SU-DHL-6 (cell line): ENCODE measurements around the gene PHTF2.
"Not testable (repeated sequence)": the region's sequence is repeated elsewhere in the genome, so short reads cannot be mapped to it uniquely, and the experiment has no call there.

Source experiments
- H2AFZ ChIP-seq: fragments of 200-600 bp; sonication (generic); 2 replicates; pipeline ENCODE4 v1.6.1; 2014; ENCODE audit warnings: low read depth, mild to moderate bottlenecking, moderate library complexity, mixed read lengths, antibody characterized with exemption, low read length; ENCODE audit not compliant: severe bottlenecking
- H3F3A ChIP-seq: fragments of 200-600 bp; shearing (Covaris generic); 2 replicates; pipeline ENCODE4 v1.6.0; 2016; ENCODE audit warnings: antibody characterized with exemption, mild to moderate bottlenecking; ENCODE audit not compliant: insufficient read depth
- H3K27ac ChIP-seq: fragments of 200-600 bp; sonication (generic); 2 replicates; pipeline ENCODE4 v1.5.1; 2016; ENCODE audit warnings: low read depth, mild to moderate bottlenecking, low read length, moderate library complexity, mixed read lengths
- H3K27me3 ChIP-seq: fragments of 200-600 bp; sonication (generic), shearing (Covaris generic); 2 replicates; pipeline ENCODE4 v1.6.0; 2014; ENCODE audit warnings: mild to moderate bottlenecking, low read length
- H3K36me3 ChIP-seq: fragments of 200-600 bp; sonication (generic); 2 replicates; pipeline ENCODE4 v1.6.1; 2014; ENCODE audit warnings: mild to moderate bottlenecking, low read length, mixed read lengths
- H3K4me2 ChIP-seq: fragments of 300-600, 200-600 bp; shearing (Covaris generic), sonication (generic); 2 replicates; pipeline ENCODE4 v1.6.0; 2014; ENCODE audit warnings: low read length, low read depth, mild to moderate bottlenecking; ENCODE audit not compliant: poor library complexity, severe bottlenecking
- H3K4me3 ChIP-seq: fragments of 200-600 bp; sonication (generic); 2 replicates; pipeline ENCODE4 v1.5.1; 2014; ENCODE audit warnings: antibody characterized with exemption, low read length, mild to moderate bottlenecking, mixed read lengths; ENCODE audit not compliant: insufficient read depth, poor library complexity, severe bottlenecking
- H3K79me2 ChIP-seq: fragments of 200-600 bp; sonication (generic); 2 replicates; pipeline ENCODE4 v1.6.1; 2014; ENCODE audit warnings: mild to moderate bottlenecking, low read length, moderate library complexity; ENCODE audit not compliant: insufficient read depth
- H3K9ac ChIP-seq: fragments of 200-600 bp; sonication (generic); 2 replicates; pipeline ENCODE4 v1.7.0; 2014; ENCODE audit warnings: mild to moderate bottlenecking, low read length
- H3K9me2 ChIP-seq: fragments of 200-600 bp; sonication (generic); replicated peaks from 2 replicates; pipeline ENCODE4 v1.6.1; 2014; ENCODE audit warnings: low read length; ENCODE audit not compliant: insufficient read depth
- H3K9me3 ChIP-seq: fragments of 200-600 bp; sonication (generic); 2 replicates; pipeline ENCODE4 v1.6.1; 2014; ENCODE audit warnings: low read length, mixed read lengths; ENCODE audit not compliant: insufficient read depth
- H4K20me1 ChIP-seq: fragments of 200-600 bp; sonication (generic); 2 replicates; pipeline ENCODE4 v1.6.1; 2014; ENCODE audit warnings: low read depth, mild to moderate bottlenecking, antibody characterized with exemption, low read length, moderate library complexity, mixed read lengths
- CTCF ChIP-seq: fragments of 200-600 bp; sonication (generic); IDR thresholded peaks from one replicate; pipeline ENCODE4 v1.5.1; 2017; ENCODE audit warnings: antibody characterized with exemption, mild to moderate bottlenecking, low read length, moderate library complexity; ENCODE audit not compliant: insufficient read depth, poor library complexity, severe bottlenecking
- EZH2phosphoT487 ChIP-seq: fragments of 200-600 bp; sonication (generic), shearing (Covaris generic); conservative IDR thresholded peaks from 2 replicates; pipeline ENCODE4 v1.6.1; 2018; ENCODE audit warnings: mild to moderate bottlenecking, antibody characterized with exemption, low read length, moderate library complexity, mixed read lengths

PHTF2 gene

GRCh38 chr7:77991656-77992055, 193.1 kb downstream of the PHTF2 start:
- no peaks in the 10 kb centered on the region for H3K79me2 ChIP-seq
- H3K4me2 ChIP-seq, result no peak overlapping the region
- no peaks in the 10 kb centered on the region for H3F3A ChIP-seq
- H3K27ac ChIP-seq, result no peak overlapping the region
- H3K9ac ChIP-seq, result no peak overlapping the region
- TF ChIP-seq CTCF (no peak), EZH2phosphoT487 (no peak)
- H3K9me2 ChIP-seq, result no peaks in the 10 kb centered on the region
- H4K20me1 ChIP-seq, result no peaks in the 10 kb centered on the region
- no peaks in the 10 kb centered on the region for H3K9me3 ChIP-seq
- no peak overlapping the region for H3K4me3 ChIP-seq
- H3K36me3 ChIP-seq, result no peaks in the 10 kb centered on the region
- no peaks in the 10 kb centered on the region for H3K27me3 ChIP-seq
- H2AFZ ChIP-seq, result no peak overlapping the region

- TF ChIP-seq CTCF, result no peak
- TF ChIP-seq EZH2phosphoT487, result no peak
- Histone ChIP-seq H3K79me2 (no peaks in the 10 kb centered on the region), H3F3A (no peaks in the 10 kb centered on the region), H3K9me3 (no peaks in the 10 kb centered on the region; the same call in 1 of the 2 replicates), H3K4me3 (no peak overlapping the region), H2AFZ (no peak overlapping the region), H4K20me1 (no peaks in the 10 kb centered on the region), H3K36me3 (no peaks in the 10 kb centered on the region), H3K27me3 (no peaks in the 10 kb centered on the region), H3K9me2 (no peaks in the 10 kb centered on the region), H3K4me2 (no peak overlapping the region), H3K27ac (no peak overlapping the region), H3K9ac (no peak overlapping the region)
Observed at GRCh38 chr7:77993838-77994237, 195.3 kb downstream of the PHTF2 start.

GRCh38 chr7:77995717-77996116, 197.1 kb downstream of the PHTF2 start:
- H2AFZ ChIP-seq, result no peak overlapping the region
- no peak overlapping the region for H3K4me3 ChIP-seq
- no peak overlapping the region for H3K27ac ChIP-seq
- H4K20me1 ChIP-seq, result no peaks in the 10 kb centered on the region
- H3K27me3 ChIP-seq, result no peaks in the 10 kb centered on the region
- TF ChIP-seq CTCF (no peak), EZH2phosphoT487 (no peak)
- no peaks in the 10 kb centered on the region for H3K79me2 ChIP-seq
- H3K9me3 ChIP-seq, result no peaks in the 10 kb centered on the region; the same call in 1 of the 2 replicates
- H3K4me2 ChIP-seq, result no peak overlapping the region
- H3K9ac ChIP-seq, result no peak overlapping the region
- H3F3A ChIP-seq, result no peaks in the 10 kb centered on the region
- no peaks in the 10 kb centered on the region for H3K9me2 ChIP-seq
- H3K36me3 ChIP-seq, result no peaks in the 10 kb centered on the region

GRCh38 chr7:77999168-77999567, 200.6 kb downstream of the PHTF2 start:
- H3F3A ChIP-seq, H3K36me3 ChIP-seq: not testable (repeated sequence)

More at GRCh38 chr7:77999168-77999567, 200.6 kb downstream of the PHTF2 start:
- H3K9ac ChIP-seq, H3K27ac ChIP-seq, H3K27me3 ChIP-seq, H3K4me2 ChIP-seq, H3K9me2 ChIP-seq, H3K9me3 ChIP-seq, H3K4me3 ChIP-seq, H2AFZ ChIP-seq, H4K20me1 ChIP-seq, H3K79me2 ChIP-seq: not testable (repeated sequence)
